ENCODE data around the gene C2CD3.

The C2CD3 gene
- 41.2 to 57.8 reads per million in 2 donors for total RNA-seq

- peak; percentile 90 to 100 (median 97) for DNase-seq
These were observed at the start of gene C2CD3, which contains the start of gene PPME1 for GRCh38 chr11:74170694-74171629. C2CD3 (minus strand) TSS chr11:74171002; CDS start chr11:74170792, 210 bp downstream. PPME1 (plus strand) TSS chr11:74171289; CDS start chr11:74171422, 133 bp downstream.

- DNase-seq = no peak
These were observed 49.6 kb upstream of the C2CD3 start for GRCh38 chr11:74220376-74220775.

- no peak for DNase-seq
These were observed 41.7 kb upstream of the C2CD3 start for GRCh38 chr11:74212533-74212932.

- no peak for DNase-seq
These were observed 37.7 kb upstream of the C2CD3 start for GRCh38 chr11:74208507-74208906.

- DNase-seq = no peak
These were observed 35.9 kb upstream of the C2CD3 start for GRCh38 chr11:74206746-74207145.

GRCh38 chr11:74205181-74205580 lies 34.4 kb upstream of the C2CD3 start:
- DNase-seq = no peak

GRCh38 chr11:74204701-74205100 lies 33.9 kb upstream of the C2CD3 start:
- DNase-seq = peak in 1 of 5 experiments; percentile 29

- no peak for DNase-seq
These were observed 33.2 kb upstream of the C2CD3 start for GRCh38 chr11:74203966-74204365.

- no peak for DNase-seq
These were observed 26.1 kb upstream of the C2CD3 start for GRCh38 chr11:74196781-74197486.

- DNase-seq = no peak
These were observed 25.0 kb upstream of the C2CD3 start for GRCh38 chr11:74195828-74196227.

- DNase-seq = no peak
These were observed 14.9 kb upstream of the C2CD3 start for GRCh38 chr11:74185695-74186094.

- no peak for DNase-seq
These were observed 14.5 kb upstream of the C2CD3 start for GRCh38 chr11:74185285-74185684.

GRCh38 chr11:74182635-74183034 lies 11.8 kb upstream of the C2CD3 start:
- no peak for DNase-seq

GRCh38 chr11:74179234-74180052 lies 8.6 kb upstream of the C2CD3 start:
- no peak for DNase-seq

GRCh38 chr11:74175920-74176319 lies 5.1 kb upstream of the C2CD3 start:
- no peak for DNase-seq

- DNase-seq = no peak
These were observed 1.2 kb upstream of the C2CD3 start for GRCh38 chr11:74171997-74172396.

GRCh38 chr11:74171630-74171968 lies 797 bp upstream of the C2CD3 start:
- DNase-seq = no peak

GRCh38 chr11:74169738-74170458 lies 904 bp downstream of the C2CD3 start:
- peak in 1 of 5 experiments; percentile 30 for DNase-seq

- DNase-seq = no peak
These were observed 2.0 kb downstream of the C2CD3 start for GRCh38 chr11:74168838-74169237.

GRCh38 chr11:74162681-74163467 lies 7.9 kb downstream of the C2CD3 start:
- DNase-seq = peak in 1 of 5 experiments; percentile 22

- DNase-seq = no peak
These were observed 11.2 kb downstream of the C2CD3 start for GRCh38 chr11:74159642-74160041.
